ENCODE measurements around the gene FAM117B. TPM values are rescaled to one million over a fixed set of nuclear protein-coding genes. Genes with fewer than 3 reads are reported as not detected.

Gene FAM117B
- total RNA-seq, 1 donor from 2014 or later: 4.9 TPM

- Mint-ChIP-seq H3K9me3 (ENCODE audit: low read depth) (no peaks in the 10 kb centered on the region), H3K4me3 (ENCODE audit: unreplicated experiment) (no peak overlapping the region), H3K27ac (ENCODE audit: unreplicated experiment) (no peak overlapping the region), H3K27me3 (ENCODE audit: low read depth) (no peaks in the 10 kb centered on the region), H3K36me3 (ENCODE audit: low read depth) (peaks cover 13% of the 10 kb centered on the region), H3K4me1 (ENCODE audit: low read depth) (peaks cover 4% of the 10 kb centered on the region)
- DNase-seq (ENCODE audit: low spot score): no peak
- TF ChIP-seq CTCF (IDR thresholded peaks at IDR 0.05): no peak
Measured at GRCh38 chr2:202763916-202764315, 129.1 kb downstream of the FAM117B start.

GRCh38 chr2:202764991-202765390 is 130.2 kb downstream of the FAM117B start:
- DNase-seq (ENCODE audit: low spot score): no peak
- Mint-ChIP-seq H3K4me3 (ENCODE audit: unreplicated experiment) (no peak overlapping the region), H3K4me1 (ENCODE audit: low read depth) (peaks cover 4% of the 10 kb centered on the region), H3K36me3 (ENCODE audit: low read depth) (peaks cover 14% of the 10 kb centered on the region), H3K27me3 (ENCODE audit: low read depth) (no peaks in the 10 kb centered on the region), H3K27ac (ENCODE audit: unreplicated experiment) (no peak overlapping the region), H3K9me3 (ENCODE audit: low read depth) (no peaks in the 10 kb centered on the region)
- no peak for TF ChIP-seq CTCF (IDR thresholded peaks at IDR 0.05)

- Mint-ChIP-seq H3K4me3 (ENCODE audit: unreplicated experiment) (no peak overlapping the region), H3K9me3 (ENCODE audit: low read depth) (no peaks in the 10 kb centered on the region), H3K4me1 (ENCODE audit: low read depth) (peaks cover 4% of the 10 kb centered on the region), H3K27me3 (ENCODE audit: low read depth) (no peaks in the 10 kb centered on the region), H3K27ac (ENCODE audit: unreplicated experiment) (no peak overlapping the region), H3K36me3 (ENCODE audit: low read depth) (peaks cover 13% of the 10 kb centered on the region)
- no peak for DNase-seq (ENCODE audit: low spot score)
- no peak for TF ChIP-seq CTCF (IDR thresholded peaks at IDR 0.05)
Measured at GRCh38 chr2:202765436-202765835, 130.7 kb downstream of the FAM117B start.

- Mint-ChIP-seq H3K36me3 (ENCODE audit: low read depth) (peaks cover 13% of the 10 kb centered on the region), H3K27me3 (ENCODE audit: low read depth) (no peaks in the 10 kb centered on the region), H3K9me3 (ENCODE audit: low read depth) (no peaks in the 10 kb centered on the region), H3K27ac (ENCODE audit: unreplicated experiment) (no peak overlapping the region), H3K4me1 (ENCODE audit: low read depth) (peaks cover 12% of the 10 kb centered on the region), H3K4me3 (ENCODE audit: unreplicated experiment) (no peak overlapping the region)
- no peak for DNase-seq (ENCODE audit: low spot score)
- no peak for TF ChIP-seq CTCF (IDR thresholded peaks at IDR 0.05)
Measured at GRCh38 chr2:202768273-202768672, 133.5 kb downstream of the FAM117B start.

GRCh38 chr2:202769201-202769600 is 134.4 kb downstream of the FAM117B start:
- Mint-ChIP-seq H3K4me3 (ENCODE audit: unreplicated experiment) (no peak overlapping the region), H3K9me3 (ENCODE audit: low read depth) (no peaks in the 10 kb centered on the region), H3K27ac (ENCODE audit: unreplicated experiment) (no peak overlapping the region), H3K27me3 (ENCODE audit: low read depth) (no peaks in the 10 kb centered on the region), H3K36me3 (ENCODE audit: low read depth) (peaks cover 10% of the 10 kb centered on the region), H3K4me1 (ENCODE audit: low read depth) (peaks cover 12% of the 10 kb centered on the region)
- DNase-seq (ENCODE audit: low spot score): no peak
- no peak for TF ChIP-seq CTCF (IDR thresholded peaks at IDR 0.05)
